Esophagus muscularis mucosa (tissue), 3 donors: Measurements from ENCODE around the gene TYMS.

ENCODE experiments used
- CTCF ChIP-seq, 3 experiments: fragments of 200-600 bp in 2 of 3; fragments of 450-650 bp in 1 of 3; sonication (generic) in 2 of 3; IDR thresholded peaks; one replicate each; pipeline ENCODE4 v1.5.1; 2017 to 2019; ENCODE audit warnings: antibody characterized with exemption in 3 of 3, mild to moderate bottlenecking in 2 of 3, moderate library complexity in 1 of 3
- POLR2AphosphoS5 ChIP-seq, 2 donors: sonication (generic); formaldehyde crosslinking; IDR thresholded peaks; one replicate each; pipeline ENCODE4 v1.6.1; 2017; ENCODE audit warnings: antibody characterized with exemption in 2 of 2

GRCh38 chr18:662197-662596 is 4.7 kb downstream of the TYMS start:
- no peak for TF ChIP-seq CTCF (IDR thresholded peaks at IDR 0.05)
- TF ChIP-seq POLR2AphosphoS5 (IDR thresholded peaks at IDR 0.05), result no peak
